RWPE1 (cell line): ENCODE results near the gene IRX6.

Experiments
- CTCF ChIA-PET: fragments of 350-600 bp; sonication (Branson Sonifier 250); formaldehyde crosslinking; extraction: SDS; loops from one replicate; lab custom pipeline; 2021; lab: Yijun Ruan, JAX
- POLR2A ChIA-PET: fragments of 400-600 bp; formaldehyde crosslinking; extraction: SDS; loops from one replicate; lab custom pipeline; 2020; ENCODE audit warnings: antibody characterized with exemption; ENCODE audit not compliant: low non-redundant PET; lab: Yijun Ruan, JAX
- DNase-seq: peaks from one replicate; pipeline ENCODE4 v3.0.0; 2012; ENCODE audit warnings: low spot score
- H3K27ac ChIP-seq: fragments of 450-650 bp; 2 replicates; pipeline ENCODE4 v1.5.1; 2017
- CTCF ChIP-seq: fragments of 450-650 bp; conservative IDR thresholded peaks from 2 replicates; pipeline ENCODE4 v1.5.1; 2017; ENCODE audit warnings: low read depth, mild to moderate bottlenecking

The IRX6 gene

GRCh38 chr16:55367301-55367811 lies 43.4 kb downstream of the IRX6 start:
- no peak for TF ChIP-seq CTCF
- POLR2A ChIA-PET, result no interaction called here
- CTCF ChIA-PET, result interaction anchor here (0.7 kb wide), 1 partner anchor 49 kb away, joined by 3 read pairs; no protein-coding TSS in a partner anchor
- no peak for DNase-seq
- no peak overlapping the region for H3K27ac ChIP-seq

- TF ChIP-seq CTCF, result no peak
- H3K27ac ChIP-seq, result no peak overlapping the region
- ChIA-PET POLR2A (no interaction called here), CTCF (interaction anchor here (0.7 kb wide), 1 partner anchor 12 kb away, joined by 3 read pairs; no protein-coding TSS in a partner anchor)
- peak; percentile 28 for DNase-seq
Observed at GRCh38 chr16:55367866-55368603, 44.0 kb downstream of the IRX6 start.

GRCh38 chr16:55369151-55369550 lies 45.1 kb downstream of the IRX6 start:
- ChIA-PET POLR2A (no interaction called here), CTCF (interaction anchor here (0.6 kb wide), 1 partner anchor 1741 kb away, joined by 3 read pairs; no protein-coding TSS in a partner anchor)
- no peak for DNase-seq
- no peak overlapping the region for H3K27ac ChIP-seq
- TF ChIP-seq CTCF, result no peak

GRCh38 chr16:55370762-55371482 lies 46.9 kb downstream of the IRX6 start:
- TF ChIP-seq CTCF, result peak; percentile 21; the same call in 1 of the 2 replicates
- DNase-seq, result peak; percentile 64
- ChIA-PET POLR2A (no interaction called here), CTCF (interaction anchor here (0.6 to 0.8 kb wide), 10 partner anchors 12 to 549 kb away, joined by 3 to 4 read pairs (median 3); no protein-coding TSS in a partner anchor)
- H3K27ac ChIP-seq, result no peak overlapping the region

DNA sequence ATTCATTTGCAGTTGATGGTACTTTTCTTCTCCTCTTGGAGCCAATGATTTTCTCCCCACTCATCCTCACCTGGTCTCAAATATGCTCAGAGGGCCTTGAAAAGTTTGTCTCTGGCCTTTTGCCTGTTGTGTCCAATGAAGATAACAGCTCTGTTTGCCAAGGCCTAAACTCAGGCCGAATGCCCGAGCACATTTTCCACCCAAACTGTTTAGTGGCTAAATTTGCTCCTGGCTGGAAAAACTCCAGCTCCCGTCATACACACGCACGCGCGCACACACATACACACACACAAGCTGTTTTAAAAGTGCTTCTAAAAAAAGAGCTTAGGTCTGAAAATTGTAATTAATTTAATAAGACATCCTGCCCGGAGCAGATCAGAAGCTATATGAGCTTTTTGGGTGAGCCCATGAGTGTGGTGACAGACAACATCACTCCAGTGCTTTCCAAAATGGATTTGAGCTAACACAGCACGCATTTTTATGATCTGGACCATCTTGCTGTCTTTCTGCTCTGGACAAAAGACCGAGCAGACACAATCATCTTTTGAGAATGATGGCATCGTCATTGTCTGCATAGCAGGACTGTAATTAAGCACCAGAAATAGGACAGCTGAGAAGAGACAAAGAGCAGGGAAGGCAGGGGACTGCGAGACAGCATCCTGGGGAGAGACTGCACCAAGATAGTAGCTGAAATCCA lies 48.9 kb downstream of the IRX6 start:
- POLR2A ChIA-PET, result no interaction called here
- H3K27ac ChIP-seq, result no peak overlapping the region
- CTCF ChIA-PET, result no interaction called here
- no peak for TF ChIP-seq CTCF
- no peak for DNase-seq

- no peak for DNase-seq
- no peak overlapping the region for H3K27ac ChIP-seq
- CTCF ChIA-PET, result no interaction called here
- POLR2A ChIA-PET, result no interaction called here
- TF ChIP-seq CTCF, result no peak
Observed at GRCh38 chr16:55373489-55373832, 49.5 kb downstream of the IRX6 start.
